Ramos (cell line): Measurements from ENCODE around the gene ACSL4.

Experiments used
- in situ Hi-C: fragments of 300-500 bp; cut with MboI; formaldehyde crosslinking; loops from one replicate; pipeline ENCODE4 v1.14.3; 2022; ENCODE audit warnings: low sequenced_read_pairs; ENCODE audit not compliant: unreplicated experiment

The ACSL4 gene

GRCh38 chrX:109623997-109624396 is 109.1 kb downstream of the ACSL4 start:
- in situ Hi-C loops, result no loop called here

GRCh38 chrX:109622270-109622669 is 110.8 kb downstream of the ACSL4 start:
- in situ Hi-C loops, result no loop called here

- in situ Hi-C loops, result no loop called here
Observed at GRCh38 chrX:109619771-109620170, 113.3 kb downstream of the ACSL4 start.

- in situ Hi-C loops, result no loop called here
Observed at GRCh38 chrX:109614951-109615350, 118.1 kb downstream of the ACSL4 start.

- in situ Hi-C loops, result no loop called here
Observed at GRCh38 chrX:109601486-109601885, 131.6 kb downstream of the ACSL4 start.

- in situ Hi-C loops, result no loop called here
Observed at GRCh38 chrX:109600237-109600651, 132.8 kb downstream of the ACSL4 start.

- in situ Hi-C loops, result no loop called here
Observed at GRCh38 chrX:109596015-109596414, 137.0 kb downstream of the ACSL4 start.
